GM12878 (cell line): ENCODE measurements around the gene CACNA1D. TPM values are rescaled to one million over a fixed set of nuclear protein-coding genes. Genes with fewer than 3 reads are reported as not detected.

Experiments used
- ATAC-seq: fragments of 200-7000 bp; cut with Tn5 transposase; 3 replicates; pipeline ENCODE4 v1.9.1; 2020; ENCODE audit warnings: mild to moderate bottlenecking, moderate library complexity
- BruUV-seq: library from RNA; stranded (reverse); fragments of 400-500 nt; replicated peaks from 2 replicates; lab custom pipeline; 2021; lab: Mats Ljungman, UMichigan
- CTCF ChIA-PET: fragments of 300-600 bp; sonication (Branson Sonifier 250); formaldehyde crosslinking; extraction: SDS; loops from one replicate; lab custom pipeline; 2021; ENCODE audit warnings: inconsistent platforms; lab: Yijun Ruan, JAX
- POLR2A ChIA-PET: fragments of 350-600 bp; formaldehyde crosslinking; extraction: SDS; loops from one replicate; lab custom pipeline; 2021; ENCODE audit warnings: inconsistent platforms; lab: Charles Lee
- RAD21 ChIA-PET: fragments of 300-600 bp; sonication (Branson Sonifier 250); formaldehyde crosslinking; loops from one replicate; lab custom pipeline; 2023; ENCODE audit warnings: antibody characterized with exemption; ENCODE audit not compliant: unreplicated experiment; lab: Charles Lee
- SMC1A ChIA-PET: fragments of 300-600 bp; sonication (Branson Sonifier 250); formaldehyde crosslinking; loops from one replicate; lab custom pipeline; 2023; ENCODE audit not compliant: unreplicated experiment, uncharacterized antibody; lab: Charles Lee
- DNase-seq: peaks from one replicate; pipeline ENCODE4 v3.0.0-alpha.2; 2011; ENCODE audit warnings: low read depth, low spot score
- FAIRE-seq: peaks from 3 replicates; lab custom pipeline; 2011; peaks lifted over from hg19 to GRCh38; lab: Jason Lieb, UNC
- H2AFZ ChIP-seq: 2 replicates; pipeline ENCODE4 v1.6.0; 2011; ENCODE audit warnings: low read depth, low read length, control low read depth; ENCODE audit not compliant: control insufficient read depth
- H3K27ac ChIP-seq: 2 replicates; pipeline ENCODE4 v1.5.1; 2011; ENCODE audit warnings: control low read depth; ENCODE audit not compliant: control insufficient read depth, insufficient read depth
- H3K27me3 ChIP-seq, 2 experiments: replicated peaks in 1 of 2; 2 replicates each; pipeline versions ENCODE4 v1.6.0 to v1.6.1; 2011; ENCODE audit warnings: low read length in 1 of 2; ENCODE audit not compliant: control insufficient read depth in 2 of 2, insufficient read depth in 2 of 2
- H3K36me3 ChIP-seq, 2 experiments: 2 replicates each; pipeline ENCODE4 v1.5.1; 2011; ENCODE audit warnings: low read length in 1 of 2; ENCODE audit not compliant: control insufficient read depth in 2 of 2, insufficient read depth in 2 of 2
- H3K4me1 ChIP-seq: 2 replicates; pipeline ENCODE4 v1.6.1; 2011; ENCODE audit warnings: mild to moderate bottlenecking, low read length, moderate library complexity, mixed read lengths; ENCODE audit not compliant: control insufficient read depth, insufficient read depth
- H3K4me2 ChIP-seq: 2 replicates; pipeline ENCODE4 v1.6.0; 2011; ENCODE audit warnings: control low read depth; ENCODE audit not compliant: control insufficient read depth, insufficient read depth
- H3K4me3 ChIP-seq: fragments of 200-600 bp; sonication (generic); 2 replicates; pipeline ENCODE4 v1.5.1; 2016
- H3K79me2 ChIP-seq: 2 replicates; pipeline ENCODE4 v1.6.0; 2011; ENCODE audit warnings: low read length; ENCODE audit not compliant: control insufficient read depth, insufficient read depth
- H3K9ac ChIP-seq: 2 replicates; pipeline ENCODE4 v1.8.0; 2011; ENCODE audit warnings: low read length, control low read depth, mixed read lengths; ENCODE audit not compliant: control insufficient read depth, insufficient read depth
- H3K9me3 ChIP-seq: replicated peaks from 3 replicates; pipeline ENCODE4 v1.5.1; 2011; ENCODE audit warnings: mild to moderate bottlenecking, low read length; ENCODE audit not compliant: control insufficient read depth, insufficient read depth
- H4K20me1 ChIP-seq: 2 replicates; pipeline ENCODE4 v1.6.0; 2011; ENCODE audit not compliant: control insufficient read depth, insufficient read depth
- BCLAF1 ChIP-seq: fragments of 450-650 bp; IDR thresholded peaks from 2 replicates; pipeline ENCODE4 v1.6.1; 2017; ENCODE audit warnings: antibody characterized with exemption, mild to moderate bottlenecking, moderate library complexity
- BRCA1 ChIP-seq: IDR thresholded peaks from 2 replicates; pipeline ENCODE4 v1.6.1; 2011; ENCODE audit warnings: low read depth, low read length, improper control_type of control experiment
- CEBPB ChIP-seq, 2 experiments: fragments of 150-350 bp in 1 of 2; IDR thresholded peaks; 2 replicates each; pipeline ENCODE4 v1.6.1; 2012 to 2014; ENCODE audit warnings: low read depth in 2 of 2, low read length in 2 of 2, borderline replicate concordance in 1 of 2, inconsistent platforms in 1 of 2
- CHD4 ChIP-seq: fragments of 200-600 bp; sonication (generic); IDR thresholded peaks from 2 replicates; pipeline ENCODE4 v1.6.1; 2016; ENCODE audit warnings: mild to moderate bottlenecking
- FOS ChIP-seq: IDR thresholded peaks from 3 replicates; pipeline ENCODE4 v1.6.1; 2011; ENCODE audit warnings: borderline replicate concordance; ENCODE audit not compliant: insufficient read length; ENCODE audit errors: extremely low read depth
- FOXK2 ChIP-seq: fragments of 450-650 bp; IDR thresholded peaks from 2 replicates; pipeline ENCODE4 v1.6.1; 2017; ENCODE audit warnings: mild to moderate bottlenecking, moderate library complexity
- IKZF2 ChIP-seq, 2 experiments: fragments of 450-650 bp; IDR thresholded peaks; 2 replicates each; pipeline ENCODE4 v1.6.1; 2017; ENCODE audit warnings: mild to moderate bottlenecking in 2 of 2, moderate library complexity in 2 of 2
- MTA2 ChIP-seq: fragments of 450-650 bp; IDR thresholded peaks from 2 replicates; pipeline ENCODE4 v1.6.1; 2016; ENCODE audit warnings: low read depth, mild to moderate bottlenecking, moderate library complexity
- MTA3 ChIP-seq: IDR thresholded peaks from 2 replicates; pipeline ENCODE4 v1.6.1; 2012; ENCODE audit warnings: low read length, inconsistent platforms, borderline replicate concordance
- NR2F1 ChIP-seq: fragments of 450-650 bp; conservative IDR thresholded peaks from 2 replicates; pipeline ENCODE4 v1.6.1; 2017; ENCODE audit warnings: mild to moderate bottlenecking
- POU2F2 ChIP-seq: IDR thresholded peaks from 3 replicates; pipeline ENCODE4 v1.6.1; 2011; ENCODE audit warnings: low read depth, mild to moderate bottlenecking, low read length, borderline replicate concordance
- RAD51 ChIP-seq: fragments of 450-650 bp; IDR thresholded peaks from 2 replicates; pipeline ENCODE4 v1.6.1; 2016; ENCODE audit warnings: moderate library complexity, mild to moderate bottlenecking, inconsistent platforms
- RFX5 ChIP-seq: IDR thresholded peaks from 2 replicates; pipeline ENCODE4 v1.6.1; 2011; ENCODE audit warnings: low read depth, low read length, improper control_type of control experiment
- SIN3A ChIP-seq: IDR thresholded peaks from 2 replicates; pipeline ENCODE4 v1.6.1; 2012; ENCODE audit warnings: low read depth, low read length, improper control_type of control experiment
- SPI1 ChIP-seq: IDR thresholded peaks from 2 replicates; pipeline ENCODE4 v1.6.1; 2011; ENCODE audit warnings: low read depth, mild to moderate bottlenecking, low read length, moderate library complexity, borderline replicate concordance; ENCODE audit not compliant: insufficient read depth
- SREBF2 ChIP-seq: IDR thresholded peaks from 2 replicates; pipeline ENCODE4 v1.6.1; 2012; ENCODE audit warnings: mild to moderate bottlenecking, low read length
- TBL1XR1 ChIP-seq: IDR thresholded peaks from 2 replicates; pipeline ENCODE4 v1.6.1; 2012; ENCODE audit warnings: low read depth, low read length, improper control_type of control experiment
- ZNF384 ChIP-seq: IDR thresholded peaks from 2 replicates; pipeline ENCODE4 v1.6.1; 2012; ENCODE audit warnings: low read depth, mild to moderate bottlenecking, low read length, improper control_type of control experiment, borderline replicate concordance
- WGBS: methylation state at CpG from one replicate; pipeline ENCODE4 v1.1.6; 2016; ENCODE audit warnings: low lambda C conversion rate; ENCODE audit not compliant: insufficient replicate concordance, insufficient coverage; ENCODE audit errors: missing lambda C conversion rate; 5-methylcytosine and 5-hydroxymethylcytosine counted together
- in situ Hi-C: fragments of 300-500 bp; cut with MboI; formaldehyde crosslinking; loops from 9 replicates; pipeline ENCODE4 v1.14.3; 2018; ENCODE audit warnings: mixed read lengths
- intact Hi-C: fragments of 100-400 bp; cut with micrococcal nuclease; formaldehyde crosslinking; loops from one replicate; pipeline ENCODE4 v1.14.2; 2022; ENCODE audit not compliant: unreplicated experiment
- polyA plus RNA-seq, 11 experiments: library from polyadenylated mRNA; depleted of rRNA in 4 of 11; unstranded in 6 of 11; stranded (reverse) in 5 of 11; fragments of >200 nt; fragmentation: Nextera tagmentation in 4 of 11; fragmentation: Illumina TruSeq in 1 of 11; extraction: Ambion mirVana in 4 of 11; extraction: Trizol in 1 of 11; gene quantifications; 1 replicate in 1 of 11; 2 replicates in 10 of 11; pipeline versions ENCODE4 v1.2.1 to v1.2.3, GENCODE V29; 2011 to 2016; ENCODE audit warnings: inconsistent platforms in 2 of 11, missing spikeins in 2 of 11, low read depth in 1 of 11
- total RNA-seq, 4 experiments: library from RNA; depleted of rRNA in 3 of 4; stranded (reverse); fragments of >200 nt in 3 of 4; fragmentation: Illumina TruSeq in 1 of 4; extraction: Trizol in 1 of 4; gene quantifications; 2 replicates each; pipeline versions ENCODE4 v1.2.1 to v1.2.3, GENCODE V29; 2013 to 2021
- TF ChIP-seq, protein P1 (sequence below): IDR thresholded peaks from 2 replicates; pipeline ENCODE4 v1.6.1; 2011; ENCODE audit warnings: low read depth, mild to moderate bottlenecking, low read length, moderate library complexity, borderline replicate concordance; ENCODE audit errors: extremely low read depth
- TF ChIP-seq, protein P2 (sequence below): IDR thresholded peaks from 2 replicates; pipeline ENCODE4 v1.6.1; 2012; ENCODE audit warnings: low read length, inconsistent platforms

CACNA1D gene
- total and polyA plus RNA-seq, 10 of the 15 experiments (the other 5 are each of a cell fraction or from before 2014, with no cell fraction given), result 0.21 to 24.4 (median 1.6) TPM

- TF ChIP-seq TBL1XR1 (no peak), SREBF2 (no peak), POU2F2 (no peak), CHD4 (no peak), MTA2 (no peak), FOXK2 (no peak)
Measured at GRCh38 chr3:53489787-53490458, 4.5 kb upstream of the CACNA1D start (continued).

- intact Hi-C loops, result no loop called here
- Histone ChIP-seq H3K79me2 (no peaks in the 10 kb centered on the region), H3K27ac (no peak overlapping the region), H3K4me1 (no peaks in the 10 kb centered on the region), H3K4me2 (no peak overlapping the region), H4K20me1 (no peaks in the 10 kb centered on the region), H3K9ac (no peak overlapping the region), H3K4me3 (no peak overlapping the region), H3K36me3 (no peaks in the 10 kb centered on the region), H3K9me3 (no peaks in the 10 kb centered on the region), H2AFZ (no peak overlapping the region), H3K27me3 (peaks cover 6 to 7% of the 10 kb centered on the region in 2 experiments)
- in situ Hi-C loops, result no loop called here
- ChIA-PET RAD21 (interaction anchor here (1.4 kb wide), 1 partner anchor 11 kb away, joined by 4 read pairs; no protein-coding TSS in a partner anchor), SMC1A (interaction anchor here (1.0 kb wide), 1 partner anchor 180 kb away, joined by 3 read pairs; no protein-coding TSS in a partner anchor), CTCF (interaction anchor here (0.6 to 1.3 kb wide), 3 partner anchors 8 to 144 kb away, joined by 3 read pairs; no protein-coding TSS in a partner anchor), POLR2A (interaction anchor here (0.6 kb wide), 1 partner anchor 424 kb away, joined by 3 read pairs; no protein-coding TSS in a partner anchor)
- no TSS peak for BruUV-seq
- WGBS, result 30% methylated on average over 4 of the region's 4 CpGs
- no peak for FAIRE-seq
- ATAC-seq, result no peak
- DNase-seq, result no peak
- TF ChIP-seq NR2F1 (no peak), FOS (no peak), SPI1 (no peak), RFX5 (no peak), IKZF2 (IDR thresholded peaks at IDR 0.05) (no peak), BRCA1 (no peak), RAD51 (no peak), MTA3 (no peak), ZNF384 (no peak), SIN3A (no peak), BCLAF1 (no peak), CEBPB (IDR thresholded peaks at IDR 0.05; ENCODE audit: borderline replicate concordance in 1 of 2, low read depth in 2 of 2, low read length in 2 of 2) (no peak)
- TF ChIP-seq, protein P1, sequence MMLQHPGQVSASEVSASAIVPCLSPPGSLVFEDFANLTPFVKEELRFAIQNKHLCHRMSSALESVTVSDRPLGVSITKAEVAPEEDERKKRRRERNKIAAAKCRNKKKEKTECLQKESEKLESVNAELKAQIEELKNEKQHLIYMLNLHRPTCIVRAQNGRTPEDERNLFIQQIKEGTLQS, result no peak
- TF ChIP-seq, protein P2, sequence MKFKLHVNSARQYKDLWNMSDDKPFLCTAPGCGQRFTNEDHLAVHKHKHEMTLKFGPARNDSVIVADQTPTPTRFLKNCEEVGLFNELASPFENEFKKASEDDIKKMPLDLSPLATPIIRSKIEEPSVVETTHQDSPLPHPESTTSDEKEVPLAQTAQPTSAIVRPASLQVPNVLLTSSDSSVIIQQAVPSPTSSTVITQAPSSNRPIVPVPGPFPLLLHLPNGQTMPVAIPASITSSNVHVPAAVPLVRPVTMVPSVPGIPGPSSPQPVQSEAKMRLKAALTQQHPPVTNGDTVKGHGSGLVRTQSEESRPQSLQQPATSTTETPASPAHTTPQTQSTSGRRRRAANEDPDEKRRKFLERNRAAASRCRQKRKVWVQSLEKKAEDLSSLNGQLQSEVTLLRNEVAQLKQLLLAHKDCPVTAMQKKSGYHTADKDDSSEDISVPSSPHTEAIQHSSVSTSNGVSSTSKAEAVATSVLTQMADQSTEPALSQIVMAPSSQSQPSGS, result no peak
Measured at GRCh38 chr3:53490459-53490968, 3.9 kb upstream of the CACNA1D start.
